IMR-90 (cell line): ENCODE results near the gene MRTFB. TPM values are rescaled to one million over a fixed set of nuclear protein-coding genes. Genes with fewer than 3 reads are reported as not detected.

Experiments
- ATAC-seq: fragments of 200-7000 bp; cut with Tn5 transposase; 2 replicates; pipeline ENCODE4 v1.9.1; 2020; ENCODE audit warnings: low read depth, mild to moderate bottlenecking, moderate library complexity
- BruUV-seq: library from RNA; stranded (reverse); fragments of 400-500 nt; replicated peaks from 2 replicates; lab custom pipeline; 2021; lab: Mats Ljungman, UMichigan
- CTCF ChIA-PET: fragments of 300-600 bp; formaldehyde crosslinking; extraction: SDS; loops from one replicate; lab custom pipeline; 2021; ENCODE audit warnings: antibody characterized with exemption; lab: Yijun Ruan, JAX
- POLR2A ChIA-PET: fragments of 300-600 bp; sonication (Branson Sonifier 250); formaldehyde crosslinking; loops from one replicate; lab custom pipeline; 2022; ENCODE audit warnings: antibody characterized with exemption; ENCODE audit not compliant: unreplicated experiment; lab: Charles Lee
- DNase-seq: peaks from one replicate; pipeline ENCODE4 v3.0.0; 2013
- H2AFZ ChIP-seq: replicated peaks from 2 replicates; pipeline ENCODE3; 2013; ENCODE audit warnings: low read length, mild to moderate bottlenecking; ENCODE audit not compliant: poor library complexity
- H2AK5ac ChIP-seq: 2 replicates; pipeline ENCODE4 v1.6.1; 2013; ENCODE audit warnings: low read depth, low read length, inconsistent platforms
- H2AK9ac ChIP-seq: replicated peaks from 2 replicates; pipeline ENCODE3; 2013; ENCODE audit warnings: mild to moderate bottlenecking, low read depth, low read length, moderate library complexity; ENCODE audit not compliant: poor library complexity
- H2BK120ac ChIP-seq: 2 replicates; pipeline ENCODE4 v1.6.1; 2013; ENCODE audit warnings: low read depth, low read length, inconsistent platforms
- H2BK15ac ChIP-seq: 3 replicates; pipeline ENCODE4 v1.6.1; 2013; ENCODE audit warnings: low read depth, low read length, inconsistent platforms
- H2BK20ac ChIP-seq: 2 replicates; pipeline ENCODE4 v1.6.1; 2013; ENCODE audit warnings: low read depth, mild to moderate bottlenecking, inconsistent platforms, low read length, moderate library complexity
- H2BK5ac ChIP-seq: 2 replicates; pipeline ENCODE4 v1.6.1; 2013; ENCODE audit warnings: mild to moderate bottlenecking, low read depth, low read length, inconsistent platforms; ENCODE audit not compliant: poor library complexity, severe bottlenecking
- H3K14ac ChIP-seq: replicated peaks from 2 replicates; pipeline ENCODE4 v1.6.1; 2013; ENCODE audit warnings: low read depth, low read length, inconsistent platforms
- H3K18ac ChIP-seq: 2 replicates; pipeline ENCODE4 v1.6.1; 2013; ENCODE audit warnings: low read depth, low read length, control low read depth
- H3K23ac ChIP-seq: 2 replicates; pipeline ENCODE4 v1.6.1; 2013; ENCODE audit warnings: low read depth, low read length, inconsistent platforms
- H3K27ac ChIP-seq: 2 replicates; pipeline ENCODE4 v1.5.1; 2013; ENCODE audit warnings: mild to moderate bottlenecking, control low read depth, low read length; ENCODE audit not compliant: insufficient read depth
- H3K27me3 ChIP-seq: 2 replicates; pipeline ENCODE4 v1.6.1; 2013; ENCODE audit warnings: low read length; ENCODE audit not compliant: control insufficient read depth, insufficient read depth
- H3K36me3 ChIP-seq: 2 replicates; pipeline ENCODE4 v1.6.1; 2013; ENCODE audit warnings: low read length, mixed read lengths; ENCODE audit not compliant: control insufficient read depth, insufficient read depth
- H3K4ac ChIP-seq: 2 replicates; pipeline ENCODE4 v1.6.1; 2013; ENCODE audit warnings: low read depth, low read length, inconsistent platforms
- H3K4me1 ChIP-seq: 2 replicates; pipeline ENCODE4 v1.6.1; 2013; ENCODE audit warnings: low read length, mixed read lengths; ENCODE audit not compliant: control insufficient read depth, insufficient read depth
- H3K4me2 ChIP-seq: 2 replicates; pipeline ENCODE4 v1.6.1; 2013; ENCODE audit warnings: low read depth, mild to moderate bottlenecking, control low read depth, low read length, moderate library complexity
- H3K4me3 ChIP-seq: 2 replicates; pipeline ENCODE4 v1.5.1; 2013; ENCODE audit warnings: low read depth, mild to moderate bottlenecking, control low read depth, low read length, moderate library complexity; ENCODE audit not compliant: insufficient read depth
- H3K56ac ChIP-seq: 2 replicates; pipeline ENCODE4 v1.6.1; 2013; ENCODE audit warnings: low read length, inconsistent platforms; ENCODE audit not compliant: insufficient read depth; ENCODE audit errors: extremely low read depth
- H3K79me1 ChIP-seq, 2 experiments: 2 replicates each; pipeline ENCODE4 v1.6.1; 2013; ENCODE audit warnings: low read length in 2 of 2, inconsistent platforms in 1 of 2, low read depth in 1 of 2
- H3K9ac ChIP-seq: 2 replicates; pipeline ENCODE4 v1.6.1; 2013; ENCODE audit warnings: low read depth, low read length, control low read depth
- H3K9me1 ChIP-seq: 2 replicates; pipeline ENCODE4 v1.6.1; 2013; ENCODE audit warnings: low read length, inconsistent platforms; ENCODE audit not compliant: insufficient read depth
- H3K9me3 ChIP-seq: 2 replicates; pipeline ENCODE4 v1.6.1; 2013; ENCODE audit warnings: low read length; ENCODE audit not compliant: control insufficient read depth, insufficient read depth
- H4K20me1 ChIP-seq: 2 replicates; pipeline ENCODE4 v1.6.1; 2013; ENCODE audit warnings: low read length, inconsistent platforms; ENCODE audit not compliant: insufficient read depth
- H4K5ac ChIP-seq: 2 replicates; pipeline ENCODE4 v1.6.1; 2013; ENCODE audit warnings: mild to moderate bottlenecking, low read depth, low read length, control low read depth
- H4K8ac ChIP-seq, 2 experiments: 2 replicates each; pipeline ENCODE4 v1.6.1; 2013; ENCODE audit warnings: low read depth in 2 of 2, low read length in 2 of 2, control low read depth in 1 of 2, inconsistent platforms in 1 of 2
- H4K91ac ChIP-seq: 2 replicates; pipeline ENCODE4 v1.6.1; 2013; ENCODE audit warnings: low read depth, low read length, inconsistent platforms; ENCODE audit not compliant: insufficient read depth
- BHLHE40 ChIP-seq: fragments of 150-350 bp; IDR thresholded peaks from 2 replicates; pipeline ENCODE4 v1.6.1; 2016; ENCODE audit warnings: mild to moderate bottlenecking, low read depth, low read length
- CEBPB ChIP-seq: IDR thresholded peaks from 2 replicates; pipeline ENCODE4 v1.6.1; 2012; ENCODE audit warnings: low read depth, low read length, improper control_type of control experiment
- CHD1 ChIP-seq: IDR thresholded peaks from 2 replicates; pipeline ENCODE4 v1.6.1; 2012; ENCODE audit warnings: low read depth, low read length, improper control_type of control experiment
- CTCF ChIP-seq: conservative IDR thresholded peaks from 2 replicates; pipeline ENCODE4 v1.5.1; 2012; ENCODE audit warnings: mild to moderate bottlenecking, low read depth, low read length, improper control_type of control experiment
- ELK1 ChIP-seq: fragments of 150-350 bp; IDR thresholded peaks from 2 replicates; pipeline ENCODE4 v1.6.1; 2016; ENCODE audit warnings: low read depth, mild to moderate bottlenecking, low read length, moderate library complexity, borderline replicate concordance
- FOS ChIP-seq: fragments of 150-350 bp; IDR thresholded peaks from 2 replicates; pipeline ENCODE4 v1.6.1; 2016; ENCODE audit warnings: low read depth, low read length
- MAFK ChIP-seq: IDR thresholded peaks from 2 replicates; pipeline ENCODE4 v1.6.1; 2012; ENCODE audit warnings: low read depth, low read length, improper control_type of control experiment
- MAZ ChIP-seq: IDR thresholded peaks from 2 replicates; pipeline ENCODE4 v1.6.1; 2012; ENCODE audit warnings: low read depth, mild to moderate bottlenecking, low read length, improper control_type of control experiment, moderate library complexity, borderline replicate concordance
- MXI1 ChIP-seq: IDR thresholded peaks from 2 replicates; pipeline ENCODE4 v1.6.1; 2012; ENCODE audit warnings: low read depth, mild to moderate bottlenecking, low read length, moderate library complexity, borderline replicate concordance
- NFE2L2 ChIP-seq: fragments of 150-350 bp; IDR thresholded peaks from 2 replicates; pipeline ENCODE4 v1.6.1; 2016; ENCODE audit warnings: low read depth, mild to moderate bottlenecking, low read length
- POLR2A ChIP-seq: IDR thresholded peaks from 2 replicates; pipeline ENCODE4 v1.6.1; 2012; ENCODE audit warnings: mild to moderate bottlenecking, low read depth, low read length
- RAD21 ChIP-seq: IDR thresholded peaks from 2 replicates; pipeline ENCODE4 v1.6.1; 2012; ENCODE audit warnings: low read length, improper control_type of control experiment
- RCOR1 ChIP-seq: IDR thresholded peaks from 2 replicates; pipeline ENCODE4 v1.6.1; 2012; ENCODE audit warnings: mild to moderate bottlenecking, low read length, improper control_type of control experiment; ENCODE audit not compliant: insufficient replicate concordance
- RFX5 ChIP-seq: IDR thresholded peaks from 2 replicates; pipeline ENCODE4 v1.8.0; 2012; ENCODE audit warnings: low read depth, mild to moderate bottlenecking, low read length, moderate library complexity
- SMC3 ChIP-seq: fragments of 150-350 bp; IDR thresholded peaks from 2 replicates; pipeline ENCODE4 v1.6.1; 2016; ENCODE audit warnings: low read depth, mild to moderate bottlenecking, antibody characterized with exemption, low read length, moderate library complexity
- WGBS, 2 experiments: methylation state at CpG; one replicate each; pipeline versions ENCODE4 v1.1.5 to v1.1.7; 2013; ENCODE audit warnings: missing lambda C conversion rate in 2 of 2; ENCODE audit not compliant: insufficient read length in 1 of 2; ENCODE audit errors: extremely low coverage in 2 of 2; 5-methylcytosine and 5-hydroxymethylcytosine counted together
- dilution Hi-C: fragments of 300-500 bp; cut with HindIII; formaldehyde crosslinking; loops from one replicate; pipeline ENCODE4 v1.14.3; 2018; ENCODE audit warnings: low sequenced_read_pairs; ENCODE audit not compliant: unreplicated experiment
- in situ Hi-C: fragments of 300-500 bp; cut with MboI; formaldehyde crosslinking; loops from 3 replicates; pipeline ENCODE4 v1.14.3; 2019; ENCODE audit warnings: low sequenced_read_pairs, inconsistent platforms, mixed read lengths
- intact Hi-C: fragments of 100-400 bp; cut with micrococcal nuclease; formaldehyde crosslinking; loops from 2 replicates; pipeline ENCODE4 v1.10.0; 2022
- polyA plus RNA-seq, 3 experiments: library from polyadenylated mRNA; depleted of rRNA; stranded (reverse); fragments of >200 nt; gene quantifications; 2 replicates each; pipeline ENCODE4 v1.2.3, GENCODE V29; 2012; ENCODE audit warnings: low replicate concordance in 1 of 3
- total RNA-seq: library from RNA; depleted of rRNA; stranded (reverse); fragments of >200 nt; gene quantifications from 2 replicates; pipeline ENCODE4 v1.2.3, GENCODE V29; 2012
- TF ChIP-seq, protein P1 (sequence below): fragments of 150-350 bp; IDR thresholded peaks from 2 replicates; pipeline ENCODE4 v1.6.1; 2017; ENCODE audit warnings: mild to moderate bottlenecking, antibody characterized with exemption, low read length, low read depth

MRTFB gene
- total and polyA plus RNA-seq, 2 of the 4 experiments (the other 2 are of a cell fraction), result 4.4 to 5.4 TPM

GRCh38 chr16:14074544-14074943, 3.4 kb downstream of the MRTFB start:
- H2AK5ac ChIP-seq, result no peak overlapping the region
- no peak overlapping the region for H2AK9ac ChIP-seq
- CTCF ChIA-PET, result no interaction called here
- no peak overlapping the region for H2BK15ac ChIP-seq
- no peaks in the 10 kb centered on the region for H4K20me1 ChIP-seq
- H2BK5ac ChIP-seq, result no peak overlapping the region
- H3K9me3 ChIP-seq, result no peaks in the 10 kb centered on the region
- H4K5ac ChIP-seq, result no peak overlapping the region
- POLR2A ChIA-PET, result no interaction called here
- H4K8ac ChIP-seq, result no peak overlapping the region
- H3K4me2 ChIP-seq, result no peak overlapping the region
- no peak overlapping the region for H2BK20ac ChIP-seq
- no peak overlapping the region for H3K14ac ChIP-seq
- 0 out of 2 replicates have a peak, but pooled peaks cover 1% of the 10 kb centered on the region for H3K36me3 ChIP-seq
- no peak overlapping the region for H3K27ac ChIP-seq
- intact Hi-C loops, result loop anchor here (5.0 kb wide), 4 partner anchors 113 to 213 kb away; partner anchors contain the start of gene ERCC4
- TF ChIP-seq MXI1, result no peak
- no peak for TF ChIP-seq NFE2L2
- TF ChIP-seq RFX5, result no peak
- TF ChIP-seq, protein P1, sequence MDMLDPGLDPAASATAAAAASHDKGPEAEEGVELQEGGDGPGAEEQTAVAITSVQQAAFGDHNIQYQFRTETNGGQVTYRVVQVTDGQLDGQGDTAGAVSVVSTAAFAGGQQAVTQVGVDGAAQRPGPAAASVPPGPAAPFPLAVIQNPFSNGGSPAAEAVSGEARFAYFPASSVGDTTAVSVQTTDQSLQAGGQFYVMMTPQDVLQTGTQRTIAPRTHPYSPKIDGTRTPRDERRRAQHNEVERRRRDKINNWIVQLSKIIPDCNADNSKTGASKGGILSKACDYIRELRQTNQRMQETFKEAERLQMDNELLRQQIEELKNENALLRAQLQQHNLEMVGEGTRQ, result no peak
- no peak for TF ChIP-seq FOS
- no peak for TF ChIP-seq SMC3
- no peak for TF ChIP-seq BHLHE40
- TF ChIP-seq CHD1, result no peak
- no peak for TF ChIP-seq CEBPB
- TF ChIP-seq RCOR1, result no peak
- no peak for TF ChIP-seq MAFK
- no peak for TF ChIP-seq MAZ
- no peak for TF ChIP-seq ELK1
- no peak for TF ChIP-seq CTCF
- no peak for TF ChIP-seq RAD21
- TF ChIP-seq POLR2A, result no peak
- dilution Hi-C loops, result no loop called here
- no peak overlapping the region for H3K4me3 ChIP-seq
- no peak overlapping the region for H3K9ac ChIP-seq
- no peak overlapping the region for H3K23ac ChIP-seq
- peaks cover 16 to 30% of the 10 kb centered on the region in 2 experiments for H3K79me1 ChIP-seq
- no CpG with 5 or more reads among the region's 1 CpG for WGBS, 2 experiments
- no peak for DNase-seq
- H2AFZ ChIP-seq, result no peak overlapping the region
- H3K9me1 ChIP-seq, result peaks cover 3% of the 10 kb centered on the region; the same call in 1 of the 2 replicates
- H3K27me3 ChIP-seq, result no peaks in the 10 kb centered on the region; the same call in 1 of the 2 replicates
- H4K91ac ChIP-seq, result no peak overlapping the region
- no peak overlapping the region for H2BK120ac ChIP-seq
- no TSS peak for BruUV-seq
- no peak overlapping the region for H3K18ac ChIP-seq
- H3K56ac ChIP-seq, result no peak overlapping the region
- ATAC-seq, result no peak
- in situ Hi-C loops, result loop anchor here (10.0 kb wide), 1 partner anchor 140 kb away; no protein-coding TSS in a partner anchor
- no peak overlapping the region for H3K4ac ChIP-seq
- H3K4me1 ChIP-seq, result no peaks in the 10 kb centered on the region
